HG03060 (cell line): ENCODE results near the gene HS3ST2.
"Not testable (repeated sequence)": the region's sequence is repeated elsewhere in the genome, so short reads cannot be mapped to it uniquely, and the experiment has no call there.

Experiments used
- ATAC-seq: cut with Tn5 transposase; IDR thresholded peaks from one replicate; pipeline ENCODE4 v1.9.1; 2021; ENCODE audit warnings: low read depth, moderate number of reproducible peaks; ENCODE audit not compliant: unreplicated experiment

HS3ST2 gene

DNA sequence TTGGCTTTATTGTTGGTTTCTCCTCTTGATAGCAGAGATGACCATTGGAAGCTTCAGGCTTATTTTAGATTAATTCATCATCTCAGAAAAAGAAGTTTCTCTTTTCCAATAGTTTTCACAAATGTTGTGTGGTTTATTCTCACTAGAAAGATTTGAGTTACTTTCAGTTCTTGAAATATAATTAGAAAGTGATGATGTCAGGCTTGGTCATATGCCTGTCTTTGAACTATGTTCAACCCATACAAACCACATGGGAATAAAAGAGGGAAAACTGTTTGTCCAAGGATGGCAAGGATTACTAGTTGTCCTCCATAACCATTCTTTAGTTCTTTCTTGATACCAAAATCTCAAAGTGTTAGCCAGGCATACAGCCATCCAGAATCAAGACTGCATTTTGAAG, 3.7 kb upstream of the HS3ST2 start:
- ATAC-seq, result no peak

DNA sequence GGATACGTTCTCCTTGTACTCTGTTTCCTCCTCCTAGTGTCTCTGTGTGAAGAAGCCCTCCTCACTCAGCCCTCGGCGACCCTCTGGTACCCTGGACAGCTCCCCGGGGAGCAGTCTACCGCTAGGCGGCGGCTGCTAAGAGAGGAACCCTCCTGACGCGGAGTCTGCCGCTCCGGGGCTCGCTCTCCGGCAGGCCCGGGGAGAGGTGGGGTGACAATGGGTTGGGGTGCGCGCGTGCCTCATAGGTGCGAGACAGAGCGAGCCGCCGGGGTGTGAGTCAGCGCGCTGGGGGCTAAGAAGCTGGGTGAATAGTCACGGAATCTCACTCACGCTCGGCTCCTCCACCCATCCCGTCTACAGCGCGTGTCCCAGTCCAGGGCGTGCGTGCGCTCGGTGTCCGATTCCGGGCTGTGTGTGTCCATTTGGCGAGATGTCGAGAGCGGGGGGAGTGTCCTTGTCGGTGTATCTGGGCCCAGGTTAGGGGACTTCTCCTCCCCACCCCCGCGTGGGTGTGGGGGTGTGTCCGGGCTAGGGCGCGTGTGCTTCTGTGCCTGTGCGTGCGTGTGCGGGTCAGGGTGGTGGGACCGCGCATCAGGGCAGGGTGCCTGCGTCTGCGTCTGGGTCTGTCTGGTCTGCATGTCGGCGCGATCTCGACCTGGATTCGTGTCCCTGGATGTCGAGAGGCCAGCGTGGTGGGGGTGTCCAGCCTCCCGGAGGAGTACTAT, 577 bp upstream of the HS3ST2 start:
- no peak for ATAC-seq

GRCh38 chr16:22814711-22815105, 746 bp downstream of the HS3ST2 start:
- ATAC-seq, result no peak

- ATAC-seq, result no peak
These were observed 1.9 kb downstream of the HS3ST2 start for GRCh38 chr16:22815863-22816262.

DNA sequence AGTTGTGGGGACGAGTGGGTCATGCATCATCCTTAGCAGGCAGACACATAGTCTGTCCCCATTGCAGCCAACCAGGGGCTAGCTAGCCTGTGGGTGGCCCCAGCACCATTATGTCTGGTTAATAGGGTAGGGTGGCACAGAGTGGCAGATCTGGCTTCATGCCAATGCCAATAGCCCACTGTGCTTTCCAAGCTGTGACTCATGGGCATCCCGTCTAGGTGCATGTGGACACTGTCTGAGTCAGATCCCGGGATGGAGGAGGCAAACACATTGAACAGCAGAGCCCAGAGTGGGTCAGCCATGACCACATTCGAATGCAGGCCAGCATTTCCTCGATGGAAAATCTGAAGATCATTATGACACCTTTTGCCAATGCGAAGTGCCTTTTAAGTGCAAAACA, 2.5 kb downstream of the HS3ST2 start:
- no peak for ATAC-seq

DNA sequence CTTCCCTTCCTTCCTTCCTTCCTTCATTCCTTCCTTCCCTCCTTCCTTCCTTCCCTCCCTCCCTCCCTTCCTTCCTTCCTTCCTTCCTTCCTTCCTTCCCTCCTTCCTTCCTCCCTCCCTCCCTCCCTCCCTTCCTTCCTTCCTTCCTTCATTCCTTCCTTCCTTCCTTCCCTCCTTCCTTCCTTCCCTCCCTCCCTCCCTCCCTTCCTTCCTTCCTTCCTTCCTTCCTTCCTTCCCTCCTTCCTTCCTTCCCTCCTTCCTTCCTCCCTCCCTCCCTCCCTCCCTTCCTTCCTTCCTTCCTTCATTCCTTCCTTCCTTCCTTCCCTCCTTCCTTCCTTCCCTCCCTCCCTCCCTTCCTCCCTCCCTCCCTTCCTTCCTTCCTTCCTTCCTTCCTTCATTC, 4.8 kb downstream of the HS3ST2 start:
- ATAC-seq, result not testable (repeated sequence)

- ATAC-seq, result no peak
These were observed 24.7 kb downstream of the HS3ST2 start for GRCh38 chr16:22838681-22839080.

- not testable (repeated sequence) for ATAC-seq
These were observed 28.1 kb downstream of the HS3ST2 start for GRCh38 chr16:22842031-22842430.

GRCh38 chr16:22843122-22843521, 29.2 kb downstream of the HS3ST2 start:
- ATAC-seq, result no peak

GRCh38 chr16:22843856-22844255, 29.9 kb downstream of the HS3ST2 start:
- no peak for ATAC-seq

- ATAC-seq, result no peak
These were observed 30.5 kb downstream of the HS3ST2 start for GRCh38 chr16:22844416-22844815.

DNA sequence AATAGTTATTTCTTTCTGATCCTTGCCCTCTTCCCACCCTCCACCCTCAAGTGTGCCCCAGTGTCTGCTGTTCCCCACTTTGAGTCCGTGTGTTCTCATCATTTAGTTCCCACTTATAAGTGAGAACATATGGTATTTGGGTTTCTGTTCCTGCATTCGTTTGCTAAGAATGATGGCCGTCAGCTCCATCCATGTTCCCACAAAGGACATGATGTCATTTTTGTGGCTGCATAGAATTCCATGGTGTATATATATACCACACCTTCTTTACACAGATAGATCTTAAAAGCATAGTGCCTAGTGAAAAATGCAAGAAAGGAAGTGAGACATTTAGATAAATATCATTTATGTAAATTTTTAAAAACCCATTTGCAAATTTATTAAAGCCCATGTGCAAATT, 33.1 kb downstream of the HS3ST2 start:
- no peak for ATAC-seq

- no peak for ATAC-seq
These were observed 33.7 kb downstream of the HS3ST2 start for GRCh38 chr16:22847690-22848089.

DNA sequence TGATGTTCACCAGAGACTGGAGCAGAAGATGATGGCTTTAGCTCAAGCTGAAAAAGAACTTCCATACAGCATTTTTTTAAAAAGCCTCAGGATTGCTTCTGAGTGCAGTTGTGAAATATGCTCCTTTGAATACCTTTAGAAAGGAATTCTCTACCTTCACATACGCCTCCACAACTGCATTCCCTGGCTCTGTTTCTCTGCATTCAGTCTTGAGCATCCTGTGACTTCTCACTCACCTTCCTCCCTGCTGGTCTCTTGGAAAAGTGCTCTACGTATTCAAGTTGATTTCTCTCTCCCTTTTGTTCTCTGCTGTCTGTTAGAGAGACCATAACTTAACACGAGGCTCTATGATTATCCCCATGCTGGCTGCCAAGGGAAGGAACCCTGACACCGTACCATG, 34.5 kb downstream of the HS3ST2 start:
- no peak for ATAC-seq

DNA sequence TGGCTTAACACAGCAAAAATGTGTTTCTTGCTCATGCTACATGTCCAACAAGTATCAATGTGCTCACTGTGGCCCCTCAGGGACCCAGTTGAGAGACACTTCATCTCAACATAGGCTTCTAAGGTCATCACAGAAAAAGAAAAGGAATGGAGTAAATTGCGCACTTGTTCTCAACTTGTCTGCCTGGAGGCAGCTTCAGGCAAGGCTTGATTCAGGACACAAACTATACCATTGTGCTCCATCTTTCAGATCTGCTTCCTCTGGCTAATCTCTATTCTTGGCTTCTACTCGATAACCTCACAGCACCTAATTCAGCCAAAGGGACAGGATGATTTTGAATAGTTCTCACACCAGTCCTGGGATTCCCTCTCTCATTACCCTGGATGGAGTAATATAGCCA, 35.6 kb downstream of the HS3ST2 start:
- ATAC-seq, result no peak

GRCh38 chr16:22855231-22855630, 41.3 kb downstream of the HS3ST2 start:
- ATAC-seq, result no peak

- ATAC-seq, result no peak
These were observed 43.5 kb downstream of the HS3ST2 start for GRCh38 chr16:22857296-22858025.

DNA sequence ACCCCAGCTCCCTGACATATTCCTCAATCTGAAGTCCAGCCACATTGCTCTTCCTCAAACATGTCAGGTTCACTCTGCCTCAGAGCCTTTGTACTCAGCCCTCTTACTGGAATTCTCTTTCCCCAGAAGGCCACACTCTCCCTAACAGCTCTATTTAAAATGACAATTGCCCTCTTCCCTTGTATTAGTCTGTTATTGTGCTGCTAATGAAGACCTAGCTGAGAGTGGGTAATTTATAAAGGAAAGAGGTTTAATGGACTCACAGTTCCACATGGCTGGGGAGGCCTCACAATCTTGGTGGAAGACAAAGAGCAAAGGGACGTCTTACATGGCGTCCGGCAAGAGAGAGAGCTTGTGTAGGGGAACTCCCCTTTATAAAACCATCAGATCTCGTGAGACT, 46.0 kb downstream of the HS3ST2 start:
- ATAC-seq, result no peak

DNA sequence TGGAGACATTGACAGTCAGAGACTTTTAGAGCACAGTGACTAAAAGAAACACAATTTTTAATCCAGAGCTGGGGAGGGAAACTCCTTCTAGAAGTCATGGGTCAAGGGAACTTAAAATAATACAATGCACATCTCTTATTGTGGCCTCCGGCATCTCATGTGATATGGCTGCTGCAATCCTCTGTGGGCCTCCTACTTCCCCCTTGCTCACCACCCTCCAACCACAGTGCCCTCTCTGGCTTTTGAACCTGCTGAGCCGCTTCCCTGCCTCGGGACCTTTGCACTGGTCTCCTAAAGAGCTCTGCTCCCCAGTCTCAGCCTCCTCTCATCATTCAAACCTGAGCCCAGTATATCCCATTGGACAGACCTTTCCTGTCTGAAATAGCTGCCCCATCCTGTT, 47.6 kb downstream of the HS3ST2 start:
- ATAC-seq, result no peak

DNA sequence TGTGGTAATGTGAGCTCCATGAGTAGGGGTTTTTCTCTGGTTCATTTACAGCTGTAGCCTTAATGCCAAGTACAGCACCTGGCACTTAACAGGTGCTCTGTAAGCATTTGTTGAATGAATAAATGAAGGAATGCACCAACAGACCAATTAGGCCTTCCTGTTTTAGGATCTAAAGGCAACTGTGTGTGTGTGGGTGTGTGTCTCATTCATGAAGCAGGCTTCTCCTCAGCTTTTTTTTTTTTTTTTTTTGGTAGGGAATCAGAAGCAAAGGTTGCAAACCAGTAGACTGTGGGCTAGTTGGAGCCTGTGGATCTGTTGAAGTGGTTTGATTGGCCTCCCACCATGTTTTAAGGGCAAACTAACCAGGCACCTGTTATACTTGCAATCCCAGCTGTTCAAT, 48.1 kb downstream of the HS3ST2 start:
- ATAC-seq, result no peak

GRCh38 chr16:22864375-22864774, 50.4 kb downstream of the HS3ST2 start:
- no peak for ATAC-seq

GRCh38 chr16:22868593-22869224, 54.7 kb downstream of the HS3ST2 start:
- ATAC-seq, result no peak
